Activated CD4-positive, alpha-beta T cell treated with anti-CD3 and anti-CD28 coated beads, Interleukin-2, amount 50 U/mL, for 16 hours (primary cell): ENCODE measurements around the gene PUM2.

Experiments
- DNase-seq: peaks from one replicate; pipeline ENCODE4 v3.0.0-alpha.2; 2020

Gene PUM2

GRCh38 chr2:20198796-20199632, 151.6 kb downstream of the PUM2 start:
- DNase-seq: no peak
